OCI-LY1 (cell line): ENCODE data around the gene LPAR5.

Source experiments
- CTCF ChIP-seq: fragments of 200-600 bp; sonication (generic), shearing (Covaris generic); IDR thresholded peaks from 2 replicates; pipeline ENCODE4 v1.5.1; 2017; ENCODE audit warnings: mild to moderate bottlenecking, antibody characterized with exemption, low read length, moderate library complexity, mixed read lengths
- EZH2 ChIP-seq: fragments of 200-600 bp; sonication (generic), shearing (Covaris generic); IDR thresholded peaks from 2 replicates; pipeline ENCODE4 v1.8.0; 2017; ENCODE audit warnings: borderline replicate concordance, mixed run types, mild to moderate bottlenecking, antibody characterized with exemption, low read length, moderate library complexity, mixed read lengths

- TF ChIP-seq CTCF: no peak
- no peak for TF ChIP-seq EZH2
Observed at GRCh38 chr12:6638305-6638704, 2.5 kb upstream of the LPAR5 start.
